Endothelial cell of umbilical vein (primary cell): ENCODE results near the gene CCL27. TPM values are rescaled to one million over a fixed set of nuclear protein-coding genes. Genes with fewer than 3 reads are reported as not detected.

ENCODE experiments used
- BruUV-seq: library from RNA; stranded (reverse); fragments of 400-500 nt; replicated peaks from 2 replicates; lab custom pipeline; 2021; lab: Mats Ljungman, UMichigan
- CTCF ChIA-PET: fragments of 300-600, 350-600 bp; sonication (Branson Sonifier 250); formaldehyde crosslinking; loops from one replicate; lab custom pipeline; 2021; ENCODE audit warnings: antibody characterized with exemption, inconsistent platforms; lab: Charles Lee
- POLR2A ChIA-PET: fragments of 300-600, 350-600 bp; sonication (Branson Sonifier 250); formaldehyde crosslinking; loops from one replicate; lab custom pipeline; 2021; ENCODE audit warnings: antibody characterized with exemption, inconsistent platforms; lab: Charles Lee
- DNase-seq: peaks from one replicate; pipeline ENCODE4 v3.0.0-alpha.2; 2011; ENCODE audit warnings: low read depth, low spot score
- FAIRE-seq: peaks from 2 replicates; lab custom pipeline; 2011; peaks lifted over from hg19 to GRCh38; lab: Jason Lieb, UNC
- H2AFZ ChIP-seq: 2 replicates; pipeline ENCODE4 v1.6.0; 2012; ENCODE audit warnings: low read depth, low read length, control low read depth, inconsistent platforms
- H3K27ac ChIP-seq: 2 replicates; pipeline ENCODE4 v1.5.1; 2011; ENCODE audit warnings: low read depth, mild to moderate bottlenecking, control low read depth, low read length, moderate library complexity; ENCODE audit not compliant: insufficient read depth
- H3K27me3 ChIP-seq, 2 experiments: 2 replicates each; pipeline versions ENCODE4 v1.6.0 to v1.6.1; 2011; ENCODE audit warnings: low read length in 2 of 2, mixed read lengths in 1 of 2; ENCODE audit not compliant: control insufficient read depth in 2 of 2, insufficient read depth in 2 of 2
- H3K36me3 ChIP-seq, 2 experiments: 2 replicates in 1 of 2; 3 replicates in 1 of 2; pipeline ENCODE4 v1.5.1; 2011; ENCODE audit warnings: low read length in 2 of 2, mild to moderate bottlenecking in 1 of 2, moderate library complexity in 1 of 2; ENCODE audit not compliant: control insufficient read depth in 2 of 2, insufficient read depth in 2 of 2; ENCODE audit errors: extremely low read depth in 1 of 2
- H3K4me1 ChIP-seq: 3 replicates; pipeline ENCODE4 v1.5.1; 2011; ENCODE audit warnings: mild to moderate bottlenecking, low read length; ENCODE audit not compliant: control insufficient read depth, insufficient read depth; ENCODE audit errors: extremely low read depth
- H3K4me2 ChIP-seq: 2 replicates; pipeline ENCODE4 v1.6.1; 2011; ENCODE audit warnings: low read length, control low read depth, mixed read lengths; ENCODE audit not compliant: insufficient read depth
- H3K4me3 ChIP-seq, 3 experiments: fragments of 200-600 bp in 1 of 3; sonication (generic), shearing (Covaris generic) in 1 of 3; replicated peaks in 1 of 3; 2 replicates each; pipeline ENCODE4 v1.5.1; 2011 to 2016; ENCODE audit warnings: control low read depth in 3 of 3, low read length in 3 of 3, mild to moderate bottlenecking in 2 of 3, inconsistent platforms in 1 of 3, low read depth in 1 of 3, moderate library complexity in 1 of 3; ENCODE audit not compliant: insufficient read depth in 1 of 3
- H3K79me2 ChIP-seq: 2 replicates; pipeline ENCODE4 v1.6.0; 2012; ENCODE audit warnings: low read length, inconsistent platforms; ENCODE audit not compliant: control insufficient read depth, insufficient read depth
- H3K9ac ChIP-seq: replicated peaks from 2 replicates; pipeline ENCODE3; 2011; ENCODE audit warnings: low read length, control low read depth; ENCODE audit not compliant: insufficient read depth; ENCODE audit errors: extremely low read depth
- H3K9me1 ChIP-seq: replicated peaks from 3 replicates; pipeline ENCODE4 v1.6.0; 2011; ENCODE audit warnings: mild to moderate bottlenecking, low read length; ENCODE audit not compliant: control insufficient read depth, insufficient read depth; ENCODE audit errors: extremely low read depth
- H3K9me3 ChIP-seq: replicated peaks from 2 replicates; pipeline ENCODE4 v1.5.1; 2012; ENCODE audit warnings: low read length, inconsistent platforms; ENCODE audit not compliant: control insufficient read depth, insufficient read depth
- H4K20me1 ChIP-seq: replicated peaks from 2 replicates; pipeline ENCODE3; 2011; ENCODE audit warnings: mild to moderate bottlenecking, low read length; ENCODE audit not compliant: control insufficient read depth, insufficient read depth; ENCODE audit errors: extremely low read depth
- CTCF ChIP-seq, 2 donors: IDR thresholded peaks; 1 replicate in 1 of 2; 2 replicates in 1 of 2; pipeline ENCODE4 v1.5.1; 2011; ENCODE audit warnings: low read length in 2 of 2, mild to moderate bottlenecking in 2 of 2, moderate library complexity in 2 of 2, control low read depth in 1 of 2, inconsistent platforms in 1 of 2, low read depth in 1 of 2; ENCODE audit not compliant: insufficient read depth in 1 of 2; ENCODE audit errors: extremely low read depth in 1 of 2
- EZH2 ChIP-seq: IDR thresholded peaks from 2 replicates; pipeline ENCODE4 v1.6.1; 2012; ENCODE audit warnings: borderline replicate concordance, low read depth, mild to moderate bottlenecking, moderate library complexity, low read length, inconsistent platforms; ENCODE audit not compliant: severe bottlenecking
- GATA2 ChIP-seq: IDR thresholded peaks from 2 replicates; pipeline ENCODE4 v1.7.0; 2011; ENCODE audit warnings: low read depth, mild to moderate bottlenecking, moderate library complexity, mixed read lengths, low read length; ENCODE audit not compliant: insufficient read length, insufficient read depth
- JUN ChIP-seq: IDR thresholded peaks from 2 replicates; pipeline ENCODE4 v1.6.1; 2011; ENCODE audit warnings: borderline replicate concordance, low read depth; ENCODE audit not compliant: insufficient read length, insufficient read depth
- MYC ChIP-seq: IDR thresholded peaks from one replicate; pipeline ENCODE4 v1.6.1; 2011; ENCODE audit warnings: mild to moderate bottlenecking, low read depth, low read length
- POLR2A ChIP-seq: IDR thresholded peaks from 2 replicates; pipeline ENCODE4 v1.6.1; 2012; ENCODE audit warnings: low read depth, mild to moderate bottlenecking, control low read depth, low read length
- POLR2AphosphoS5 ChIP-seq: IDR thresholded peaks from 2 replicates; pipeline ENCODE4 v1.6.1; 2012; ENCODE audit warnings: low read depth, mild to moderate bottlenecking, control low read depth, low read length, moderate library complexity; ENCODE audit not compliant: insufficient read depth
- dilution Hi-C: fragments of 300-500 bp; cut with MboI; formaldehyde crosslinking; loops from one replicate; pipeline ENCODE4 v1.15.0; 2019; ENCODE audit warnings: low sequenced_read_pairs; ENCODE audit not compliant: extremely low pct_ligation_motif_present
- intact Hi-C: fragments of 100-400 bp; cut with micrococcal nuclease; formaldehyde crosslinking; loops from one replicate; pipeline ENCODE4 v1.10.0; 2022
- polyA plus RNA-seq, 4 experiments: library from polyadenylated mRNA; depleted of rRNA in 3 of 4; stranded (reverse) in 3 of 4; unstranded in 1 of 4; fragments of >200 nt; gene quantifications; 2 replicates each; pipeline versions ENCODE4 v1.2.1 to v1.2.3, GENCODE V29; 2011 to 2012; ENCODE audit warnings: missing spikeins in 1 of 4
- total RNA-seq: library from RNA; stranded (reverse); gene quantifications from 2 replicates; pipeline ENCODE4 v1.2.3, GENCODE V29; 2021

The CCL27 gene
- total and polyA plus RNA-seq, 2 donors (not counting 3 experiments of a cell fraction or from before 2014, with no cell fraction given), result not detected

GRCh38 chr9:34684816-34685215, 22.4 kb upstream of the CCL27 start:
- peaks cover 2 to 3% of the 10 kb centered on the region in 2 experiments for H3K27me3 ChIP-seq
- no peaks in the 10 kb centered on the region for H4K20me1 ChIP-seq
- H3K9ac ChIP-seq, result no peak overlapping the region
- H3K4me1 ChIP-seq, result no peaks in the 10 kb centered on the region
- no peak for TF ChIP-seq POLR2A
- TF ChIP-seq POLR2AphosphoS5, result no peak
- DNase-seq (no peak), FAIRE-seq (no peak)
- CTCF ChIA-PET, result interaction anchor here (3.5 kb wide), 1 partner anchor 18 kb away, joined by 17 read pairs; no protein-coding TSS in a partner anchor
- H3K36me3 ChIP-seq, result no peaks in the 10 kb centered on the region
- intact Hi-C loops (no loop called here), dilution Hi-C loops (no loop called here)
- H3K9me3 ChIP-seq, result no peaks in the 10 kb centered on the region
- no peak overlapping the region for H2AFZ ChIP-seq
- H3K79me2 ChIP-seq, result no peaks in the 10 kb centered on the region
- H3K27ac ChIP-seq, result no peak overlapping the region
- no peak overlapping the region for H3K4me2 ChIP-seq
- POLR2A ChIA-PET, result no interaction called here
- H3K9me1 ChIP-seq, result no peaks in the 10 kb centered on the region
- H3K4me3 ChIP-seq, result no peak overlapping the region
- no TSS peak for BruUV-seq

- CTCF ChIA-PET, result interaction anchor here (1.3 kb wide), 1 partner anchor 18 kb away, joined by 4 read pairs; no protein-coding TSS in a partner anchor
- Histone ChIP-seq H3K79me2 (no peaks in the 10 kb centered on the region), H3K4me1 (no peaks in the 10 kb centered on the region), H3K27ac (no peak overlapping the region), H3K9ac (no peak overlapping the region), H3K4me2 (no peak overlapping the region), H3K36me3 (no peaks in the 10 kb centered on the region), H3K9me3 (no peaks in the 10 kb centered on the region), H3K4me3 (no peak overlapping the region), H2AFZ (no peak overlapping the region), H3K9me1 (no peaks in the 10 kb centered on the region), H3K27me3 (peaks cover 2 to 3% of the 10 kb centered on the region in 2 experiments), H4K20me1 (no peaks in the 10 kb centered on the region)
- no peak for DNase-seq
- BruUV-seq, result no TSS peak
- POLR2A ChIA-PET, result no interaction called here
- no peak for FAIRE-seq
- intact Hi-C loops, result no loop called here
- TF ChIP-seq POLR2AphosphoS5 (no peak), MYC (no peak), CTCF (IDR thresholded peaks at IDR 0.05; ENCODE audit: extremely low read depth in 1 of 2, insufficient read depth in 1 of 2, low read depth in 1 of 2, low read length in 2 of 2) (no peak), JUN (no peak), EZH2 (no peak), GATA2 (no peak)
- dilution Hi-C loops, result no loop called here
Observed at GRCh38 chr9:34684145-34684544, 21.7 kb upstream of the CCL27 start.
